HepG2 (cell line): ENCODE results near the gene POU1F1.

Source experiments
- EZH2 ChIP-seq: conservative IDR thresholded peaks from 2 replicates; pipeline ENCODE4 v1.6.1; 2012; ENCODE audit warnings: mild to moderate bottlenecking, low read depth, low read length, moderate library complexity
- MTF1 ChIP-seq: sonication (generic); formaldehyde crosslinking; IDR thresholded peaks from 2 replicates; pipeline ENCODE4 v1.5.0; 2020; ENCODE audit warnings: missing genetic modification reagents
- SRY ChIP-seq: sonication (generic); formaldehyde crosslinking; IDR thresholded peaks from 2 replicates; pipeline ENCODE4 v1.8.0; 2022; ENCODE audit warnings: mild to moderate bottlenecking, missing genetic modification reagents
- ZNF251 ChIP-seq: sonication (generic); formaldehyde crosslinking; IDR thresholded peaks from 2 replicates; pipeline ENCODE4 v1.9.0; 2021; ENCODE audit warnings: mild to moderate bottlenecking, missing genetic modification reagents

DNA sequence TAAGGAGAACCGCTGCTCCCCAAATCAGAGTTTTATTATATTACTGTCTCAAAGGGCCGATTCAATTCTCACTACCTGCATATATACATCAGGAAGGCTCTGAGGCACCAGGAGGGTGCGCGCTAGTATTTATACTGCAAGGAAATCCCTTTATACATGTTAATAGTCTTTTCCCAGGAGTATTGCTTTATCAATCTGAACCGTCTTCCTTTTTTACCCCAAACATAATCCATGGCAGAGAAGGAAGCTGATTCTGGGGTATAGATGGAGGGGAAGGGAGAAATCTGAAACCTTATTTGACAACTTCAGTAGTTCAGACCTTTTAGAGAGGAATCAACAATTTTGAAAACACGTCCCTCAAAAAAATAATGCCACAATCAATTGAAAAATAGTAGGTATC, at the start of gene POU1F1:
- TF ChIP-seq SRY (CRISPR knock-in tag) (no peak), ZNF251 (no peak), EZH2 (no peak), MTF1 (no peak)
